ENCODE data around the gene LRFN2.

Gene LRFN2

GRCh38 chr6:40341726-40342125, 245.4 kb downstream of the LRFN2 start:
- Histone ChIP-seq H3K4me1 (ENCODE audit: control insufficient read depth, low read length) (no peaks in the 10 kb centered on the region), H3K27ac (ENCODE audit: low read depth, low read length) (no peak overlapping the region), H3K9me3 (ENCODE audit: control insufficient read depth, insufficient read depth, low read length) (no peaks in the 10 kb centered on the region)

More at GRCh38 chr6:40341726-40342125, 245.4 kb downstream of the LRFN2 start:
- H3K9me2 ChIP-seq (replicated peaks; ENCODE audit: control insufficient read depth, low read length), result no peaks in the 10 kb centered on the region
- H4K20me1 ChIP-seq (ENCODE audit: control insufficient read depth, insufficient read depth, low read depth, low read length), result no peaks in the 10 kb centered on the region
- no peak for TF ChIP-seq EZH2phosphoT487 (IDR thresholded peaks at IDR 0.05; ENCODE audit: borderline replicate concordance, low read length)
- TF ChIP-seq, protein P1, sequence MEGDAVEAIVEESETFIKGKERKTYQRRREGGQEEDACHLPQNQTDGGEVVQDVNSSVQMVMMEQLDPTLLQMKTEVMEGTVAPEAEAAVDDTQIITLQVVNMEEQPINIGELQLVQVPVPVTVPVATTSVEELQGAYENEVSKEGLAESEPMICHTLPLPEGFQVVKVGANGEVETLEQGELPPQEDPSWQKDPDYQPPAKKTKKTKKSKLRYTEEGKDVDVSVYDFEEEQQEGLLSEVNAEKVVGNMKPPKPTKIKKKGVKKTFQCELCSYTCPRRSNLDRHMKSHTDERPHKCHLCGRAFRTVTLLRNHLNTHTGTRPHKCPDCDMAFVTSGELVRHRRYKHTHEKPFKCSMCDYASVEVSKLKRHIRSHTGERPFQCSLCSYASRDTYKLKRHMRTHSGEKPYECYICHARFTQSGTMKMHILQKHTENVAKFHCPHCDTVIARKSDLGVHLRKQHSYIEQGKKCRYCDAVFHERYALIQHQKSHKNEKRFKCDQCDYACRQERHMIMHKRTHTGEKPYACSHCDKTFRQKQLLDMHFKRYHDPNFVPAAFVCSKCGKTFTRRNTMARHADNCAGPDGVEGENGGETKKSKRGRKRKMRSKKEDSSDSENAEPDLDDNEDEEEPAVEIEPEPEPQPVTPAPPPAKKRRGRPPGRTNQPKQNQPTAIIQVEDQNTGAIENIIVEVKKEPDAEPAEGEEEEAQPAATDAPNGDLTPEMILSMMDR (IDR thresholded peaks at IDR 0.05; ENCODE audit: low read depth, low read length, poor library complexity, severe bottlenecking), result no peak
- H3K79me2 ChIP-seq (ENCODE audit: control insufficient read depth, low read length), result no peaks in the 10 kb centered on the region
- no peaks in the 10 kb centered on the region for H3F3A ChIP-seq (ENCODE audit: control insufficient read depth, insufficient read depth)
- no peaks in the 10 kb centered on the region for H3K36me3 ChIP-seq (ENCODE audit: control insufficient read depth, low read length)
- no peaks in the 10 kb centered on the region for H3K27me3 ChIP-seq (ENCODE audit: control insufficient read depth, low read length)
- H3K4me2 ChIP-seq (ENCODE audit: low read length), result no peak overlapping the region
- no peak overlapping the region for H3K4me3 ChIP-seq (ENCODE audit: low read length)
